Suprapubic skin (tissue), 3 donors: ENCODE measurements around the gene TRPM2.

ENCODE experiments used
- POLR2AphosphoS5 ChIP-seq, 3 donors: sonication (generic); formaldehyde crosslinking; IDR thresholded peaks; one replicate each; pipeline ENCODE4 v1.6.1; 2017; ENCODE audit warnings: antibody characterized with exemption in 3 of 3
- TF ChIP-seq, protein P1 (sequence below), 2 donors: fragments of 200-600 bp in 1 of 2; fragments of 450-650 bp in 1 of 2; sonication (generic) in 1 of 2; IDR thresholded peaks; one replicate each; pipeline ENCODE4 v1.5.1; 2016 to 2019; ENCODE audit warnings: antibody characterized with exemption in 2 of 2, mild to moderate bottlenecking in 1 of 2, moderate library complexity in 1 of 2

DNA sequence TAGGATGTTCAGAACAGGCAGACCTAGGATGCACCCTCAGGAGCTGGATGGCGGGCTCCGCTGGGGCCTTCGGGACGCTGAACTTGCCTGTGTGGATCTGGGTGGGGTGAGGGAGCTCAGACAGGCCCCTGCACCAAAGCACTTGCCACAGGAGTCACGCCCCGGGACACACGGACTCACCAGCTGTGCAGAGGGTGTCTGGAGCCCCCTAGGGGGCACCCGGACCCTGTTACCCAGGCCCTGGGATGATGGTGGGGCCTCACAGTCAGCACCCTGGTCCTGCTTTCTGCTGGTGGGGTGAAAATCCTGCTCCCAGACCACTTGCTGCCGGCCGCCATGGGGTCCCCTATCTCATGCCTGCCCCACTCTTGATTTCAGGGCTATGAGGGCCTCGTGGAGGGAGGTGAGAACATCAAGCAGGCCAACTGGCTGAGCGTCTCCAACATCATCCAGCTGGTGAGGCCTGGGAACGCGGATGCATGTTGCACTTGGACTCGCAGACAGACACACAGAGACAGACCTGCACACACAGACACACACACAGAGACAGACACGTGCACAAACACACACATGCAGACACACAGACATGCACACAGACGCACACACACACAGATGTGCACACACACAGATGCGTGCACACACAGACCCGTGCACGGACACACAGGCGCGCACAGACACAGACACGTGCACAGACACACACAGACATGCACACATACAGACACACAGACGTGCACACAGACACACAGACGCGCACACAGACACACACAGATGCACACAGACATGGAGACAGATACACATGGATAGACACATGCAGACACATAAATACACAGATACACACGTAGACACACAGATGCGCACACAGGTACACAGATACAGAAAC is 42.6 kb upstream of the TRPM2 start:
- TF ChIP-seq, protein P1, sequence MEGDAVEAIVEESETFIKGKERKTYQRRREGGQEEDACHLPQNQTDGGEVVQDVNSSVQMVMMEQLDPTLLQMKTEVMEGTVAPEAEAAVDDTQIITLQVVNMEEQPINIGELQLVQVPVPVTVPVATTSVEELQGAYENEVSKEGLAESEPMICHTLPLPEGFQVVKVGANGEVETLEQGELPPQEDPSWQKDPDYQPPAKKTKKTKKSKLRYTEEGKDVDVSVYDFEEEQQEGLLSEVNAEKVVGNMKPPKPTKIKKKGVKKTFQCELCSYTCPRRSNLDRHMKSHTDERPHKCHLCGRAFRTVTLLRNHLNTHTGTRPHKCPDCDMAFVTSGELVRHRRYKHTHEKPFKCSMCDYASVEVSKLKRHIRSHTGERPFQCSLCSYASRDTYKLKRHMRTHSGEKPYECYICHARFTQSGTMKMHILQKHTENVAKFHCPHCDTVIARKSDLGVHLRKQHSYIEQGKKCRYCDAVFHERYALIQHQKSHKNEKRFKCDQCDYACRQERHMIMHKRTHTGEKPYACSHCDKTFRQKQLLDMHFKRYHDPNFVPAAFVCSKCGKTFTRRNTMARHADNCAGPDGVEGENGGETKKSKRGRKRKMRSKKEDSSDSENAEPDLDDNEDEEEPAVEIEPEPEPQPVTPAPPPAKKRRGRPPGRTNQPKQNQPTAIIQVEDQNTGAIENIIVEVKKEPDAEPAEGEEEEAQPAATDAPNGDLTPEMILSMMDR (IDR thresholded peaks at IDR 0.05) = no peak
- no peak for TF ChIP-seq POLR2AphosphoS5 (IDR thresholded peaks at IDR 0.05)
